HepG2 (cell line): Measurements from ENCODE around the gene RPS6KL1. TPM values are rescaled to one million over a fixed set of nuclear protein-coding genes. Genes with fewer than 3 reads are reported as not detected.

Experiments
- BRCA1 ChIP-seq: sonication (generic); formaldehyde crosslinking; IDR thresholded peaks from 2 replicates; pipeline ENCODE4 v1.4.0; 2020; ENCODE audit warnings: missing genetic modification reagents
- DNMT1 ChIP-seq: sonication (generic); formaldehyde crosslinking; IDR thresholded peaks from 2 replicates; pipeline ENCODE4 v1.5.1; 2020; ENCODE audit warnings: mild to moderate bottlenecking, missing genetic modification reagents
- HDAC2 ChIP-seq: sonication (generic); formaldehyde crosslinking; IDR thresholded peaks from 2 replicates; pipeline ENCODE4 v1.4.0; 2020; ENCODE audit warnings: missing genetic modification reagents
- JARID2 ChIP-seq: sonication (generic); formaldehyde crosslinking; IDR thresholded peaks from 2 replicates; pipeline ENCODE4 v1.8.1; 2023; ENCODE audit warnings: missing genetic modification reagents, inconsistent platforms; ENCODE audit not compliant: insufficient replicate concordance
- KDM5B ChIP-seq: sonication (generic); formaldehyde crosslinking; IDR thresholded peaks from 2 replicates; pipeline ENCODE4 v1.4.0; 2020; ENCODE audit warnings: missing genetic modification reagents, mild to moderate bottlenecking, borderline replicate concordance
- NFYB ChIP-seq: sonication (generic); formaldehyde crosslinking; IDR thresholded peaks from 2 replicates; pipeline ENCODE4 v1.4.0; 2020; ENCODE audit warnings: missing genetic modification reagents
- SMARCC2 ChIP-seq: fragments of 450-650 bp; IDR thresholded peaks from 2 replicates; pipeline ENCODE4 v1.6.1; 2017; ENCODE audit warnings: antibody characterized with exemption, mild to moderate bottlenecking
- SOX13 ChIP-seq, 3 experiments: fragments of 450-650 bp in 1 of 3; sonication (generic) in 1 of 3; formaldehyde crosslinking in 1 of 3; IDR thresholded peaks in 2 of 3; conservative IDR thresholded peaks in 1 of 3; 2 replicates each; pipeline versions ENCODE4 v1.5.0 to v1.6.1; 2016 to 2020; ENCODE audit warnings: antibody characterized with exemption in 1 of 3, mild to moderate bottlenecking in 1 of 3, missing compliant biosample characterization in 1 of 3, missing genetic modification reagents in 1 of 3, moderate library complexity in 1 of 3
- STAT5B ChIP-seq: sonication (generic); formaldehyde crosslinking; IDR thresholded peaks from 2 replicates; pipeline ENCODE4 v1.4.0; 2020; ENCODE audit warnings: missing genetic modification reagents
- TBX3 ChIP-seq: fragments of 450-650 bp; IDR thresholded peaks from 2 replicates; pipeline ENCODE4 v1.6.1; 2017; ENCODE audit warnings: antibody characterized with exemption, mild to moderate bottlenecking, inconsistent platforms, borderline replicate concordance
- TGIF2 ChIP-seq: IDR thresholded peaks from 2 replicates; pipeline ENCODE4 v1.6.1; 2016; ENCODE audit warnings: control low read depth, missing compliant biosample characterization
- XRCC5 ChIP-seq: fragments of 200-400 bp; formaldehyde crosslinking; optimal IDR thresholded peaks from 2 replicates; pipeline ENCODE3; 2017; ENCODE audit warnings: mild to moderate bottlenecking, low read length
- ZBTB7B ChIP-seq: sonication (generic); formaldehyde crosslinking; IDR thresholded peaks from 2 replicates; pipeline ENCODE4 v1.4.0; 2020; ENCODE audit warnings: missing genetic modification reagents
- ZMAT5 ChIP-seq: sonication (generic); formaldehyde crosslinking; IDR thresholded peaks from 2 replicates; pipeline ENCODE4 v1.5.0; 2020; ENCODE audit warnings: mild to moderate bottlenecking, low read depth, missing genetic modification reagents, borderline replicate concordance
- ZNF205 ChIP-seq: IDR thresholded peaks from 2 replicates; pipeline ENCODE4 v1.6.1; 2018; ENCODE audit warnings: missing biosample characterization, missing genetic modification reagents
- ZNF230 ChIP-seq: sonication (generic); formaldehyde crosslinking; IDR thresholded peaks from 2 replicates; pipeline ENCODE4 v1.4.0; 2020; ENCODE audit warnings: mild to moderate bottlenecking, missing genetic modification reagents
- ZNF296 ChIP-seq: sonication (generic); formaldehyde crosslinking; conservative IDR thresholded peaks from 2 replicates; pipeline ENCODE4 v1.5.0; 2020; ENCODE audit warnings: mild to moderate bottlenecking, missing genetic modification reagents
- ZNF33B ChIP-seq: sonication (generic); formaldehyde crosslinking; IDR thresholded peaks from 2 replicates; pipeline ENCODE4 v1.5.1; 2020; ENCODE audit warnings: mild to moderate bottlenecking, missing genetic modification reagents
- ZNF451 ChIP-seq: sonication (generic); formaldehyde crosslinking; IDR thresholded peaks from 2 replicates; pipeline ENCODE4 v1.5.0; 2020; ENCODE audit warnings: mild to moderate bottlenecking, missing genetic modification reagents
- ZNF468 ChIP-seq: sonication (generic); formaldehyde crosslinking; IDR thresholded peaks from 2 replicates; pipeline ENCODE4 v1.8.0; 2022; ENCODE audit warnings: mild to moderate bottlenecking, moderate library complexity, missing genetic modification reagents
- ZNF589 ChIP-seq: sonication (generic); formaldehyde crosslinking; conservative IDR thresholded peaks from 2 replicates; pipeline ENCODE4 v1.8.0; 2022; ENCODE audit warnings: mild to moderate bottlenecking, moderate library complexity, missing genetic modification reagents
- ZNF777 ChIP-seq: sonication (generic); formaldehyde crosslinking; IDR thresholded peaks from 2 replicates; pipeline ENCODE4 v1.4.0; 2020; ENCODE audit warnings: missing genetic modification reagents
- ZNF878 ChIP-seq: sonication (generic); formaldehyde crosslinking; IDR thresholded peaks from 2 replicates; pipeline ENCODE4 v1.8.1; 2023; ENCODE audit warnings: mild to moderate bottlenecking, missing genetic modification reagents, moderate library complexity
- ZSCAN22 ChIP-seq: sonication (generic); formaldehyde crosslinking; IDR thresholded peaks from 2 replicates; pipeline ENCODE4 v1.4.0; 2020; ENCODE audit warnings: mild to moderate bottlenecking, missing genetic modification reagents
- polyA plus RNA-seq, 8 experiments: library from polyadenylated mRNA; depleted of rRNA in 3 of 8; stranded (reverse) in 7 of 8; unstranded in 1 of 8; fragments of >200 nt; fragmentation: Illumina TruSeq in 4 of 8; extraction: Trizol in 4 of 8; gene quantifications; 2 replicates each; pipeline versions ENCODE4 v1.2.1 to v1.2.3, GENCODE V29; 2011 to 2016; ENCODE audit warnings: low read depth in 4 of 8, missing spikeins in 1 of 8, mixed read lengths in 1 of 8; ENCODE audit not compliant: insufficient read depth in 1 of 8
- total RNA-seq, 5 experiments: library from RNA; depleted of rRNA; stranded (reverse); fragments of >200 nt; fragmentation: Illumina TruSeq; extraction: Trizol; gene quantifications; 2 replicates each; pipeline ENCODE4 v1.2.3, GENCODE V29; 2016; ENCODE audit warnings: low read depth in 1 of 5
- TF ChIP-seq, protein P1 (sequence below): IDR thresholded peaks from 2 replicates; pipeline ENCODE4 v1.6.1; 2016; ENCODE audit warnings: low read depth, missing genetic modification reagents, missing compliant biosample characterization

The RPS6KL1 gene
- total and polyA plus RNA-seq, 2 of the 13 experiments (the other 11 are each of a cell fraction or from before 2014, with no cell fraction given) = 6.5 to 11.5 TPM

DNA sequence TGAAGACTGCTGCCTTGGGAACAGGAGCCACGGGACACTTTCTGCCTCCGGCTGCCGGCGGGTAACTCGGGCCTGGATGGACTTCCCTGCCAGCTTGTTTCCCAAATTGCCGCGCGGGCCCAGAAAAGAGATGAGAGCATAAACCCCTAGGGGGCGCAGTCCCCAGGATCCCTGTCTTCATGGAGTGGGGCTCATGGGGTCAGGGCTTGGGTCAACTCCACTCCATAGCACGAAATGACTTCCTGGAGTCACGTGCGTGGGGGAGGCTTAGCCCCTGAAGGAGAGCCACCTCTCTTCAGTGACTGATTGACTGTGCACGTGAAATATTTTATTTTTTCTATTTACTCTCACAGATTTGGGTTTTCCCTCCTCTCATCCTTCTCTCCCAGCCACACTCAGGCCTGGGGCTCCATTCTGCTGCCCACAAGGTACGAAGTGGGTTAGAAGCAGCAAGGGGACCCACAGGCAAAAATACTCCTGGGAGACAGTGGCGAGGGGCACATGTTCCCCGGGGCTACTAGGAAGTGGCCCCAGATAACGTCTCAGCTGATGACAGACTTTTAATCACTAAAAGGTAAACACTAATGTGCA lies 22.3 kb upstream of the RPS6KL1 start (continued):
- TF ChIP-seq ZBTB7B (CRISPR knock-in tag) = peak; percentile 65; the same call in 1 of the 2 replicates
- no peak for TF ChIP-seq DNMT1 (CRISPR knock-in tag)
- no peak for TF ChIP-seq ZMAT5
- TF ChIP-seq ZNF33B (CRISPR knock-in tag) = no peak
- TF ChIP-seq ZNF205 (CRISPR knock-in tag) = no peak
- peak; percentile 60; the same call in 1 of the 2 replicates for TF ChIP-seq ZNF230 (CRISPR knock-in tag)
- no peak for TF ChIP-seq ZNF451 (CRISPR knock-in tag)
- no peak for TF ChIP-seq ZSCAN22 (CRISPR knock-in tag)
- no peak for TF ChIP-seq HDAC2 (CRISPR knock-in tag)
- TF ChIP-seq XRCC5 = peak; percentile 26
- no peak for TF ChIP-seq ZNF468
- no peak for TF ChIP-seq KDM5B (CRISPR knock-in tag)
- TF ChIP-seq NFYB = no peak
- no peak for TF ChIP-seq SMARCC2
- TF ChIP-seq STAT5B (CRISPR knock-in tag) = no peak
- TF ChIP-seq ZNF777 = no peak
- TF ChIP-seq TBX3 = no peak
- TF ChIP-seq, protein P1, sequence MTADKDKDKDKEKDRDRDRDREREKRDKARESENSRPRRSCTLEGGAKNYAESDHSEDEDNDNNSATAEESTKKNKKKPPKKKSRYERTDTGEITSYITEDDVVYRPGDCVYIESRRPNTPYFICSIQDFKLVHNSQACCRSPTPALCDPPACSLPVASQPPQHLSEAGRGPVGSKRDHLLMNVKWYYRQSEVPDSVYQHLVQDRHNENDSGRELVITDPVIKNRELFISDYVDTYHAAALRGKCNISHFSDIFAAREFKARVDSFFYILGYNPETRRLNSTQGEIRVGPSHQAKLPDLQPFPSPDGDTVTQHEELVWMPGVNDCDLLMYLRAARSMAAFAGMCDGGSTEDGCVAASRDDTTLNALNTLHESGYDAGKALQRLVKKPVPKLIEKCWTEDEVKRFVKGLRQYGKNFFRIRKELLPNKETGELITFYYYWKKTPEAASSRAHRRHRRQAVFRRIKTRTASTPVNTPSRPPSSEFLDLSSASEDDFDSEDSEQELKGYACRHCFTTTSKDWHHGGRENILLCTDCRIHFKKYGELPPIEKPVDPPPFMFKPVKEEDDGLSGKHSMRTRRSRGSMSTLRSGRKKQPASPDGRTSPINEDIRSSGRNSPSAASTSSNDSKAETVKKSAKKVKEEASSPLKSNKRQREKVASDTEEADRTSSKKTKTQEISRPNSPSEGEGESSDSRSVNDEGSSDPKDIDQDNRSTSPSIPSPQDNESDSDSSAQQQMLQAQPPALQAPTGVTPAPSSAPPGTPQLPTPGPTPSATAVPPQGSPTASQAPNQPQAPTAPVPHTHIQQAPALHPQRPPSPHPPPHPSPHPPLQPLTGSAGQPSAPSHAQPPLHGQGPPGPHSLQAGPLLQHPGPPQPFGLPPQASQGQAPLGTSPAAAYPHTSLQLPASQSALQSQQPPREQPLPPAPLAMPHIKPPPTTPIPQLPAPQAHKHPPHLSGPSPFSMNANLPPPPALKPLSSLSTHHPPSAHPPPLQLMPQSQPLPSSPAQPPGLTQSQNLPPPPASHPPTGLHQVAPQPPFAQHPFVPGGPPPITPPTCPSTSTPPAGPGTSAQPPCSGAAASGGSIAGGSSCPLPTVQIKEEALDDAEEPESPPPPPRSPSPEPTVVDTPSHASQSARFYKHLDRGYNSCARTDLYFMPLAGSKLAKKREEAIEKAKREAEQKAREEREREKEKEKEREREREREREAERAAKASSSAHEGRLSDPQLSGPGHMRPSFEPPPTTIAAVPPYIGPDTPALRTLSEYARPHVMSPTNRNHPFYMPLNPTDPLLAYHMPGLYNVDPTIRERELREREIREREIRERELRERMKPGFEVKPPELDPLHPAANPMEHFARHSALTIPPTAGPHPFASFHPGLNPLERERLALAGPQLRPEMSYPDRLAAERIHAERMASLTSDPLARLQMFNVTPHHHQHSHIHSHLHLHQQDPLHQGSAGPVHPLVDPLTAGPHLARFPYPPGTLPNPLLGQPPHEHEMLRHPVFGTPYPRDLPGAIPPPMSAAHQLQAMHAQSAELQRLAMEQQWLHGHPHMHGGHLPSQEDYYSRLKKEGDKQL (CRISPR knock-in tag) = no peak; the same call in 1 of the 2 replicates
- no peak for TF ChIP-seq SOX13 (IDR thresholded peaks at IDR 0.05)
- no peak for TF ChIP-seq SOX13 (CRISPR knock-in tag; conservative IDR thresholded peaks at IDR 0.05 in 1 of 2, IDR thresholded peaks at IDR 0.05 in 1 of 2)
- no peak for TF ChIP-seq TGIF2
- TF ChIP-seq BRCA1 (CRISPR knock-in tag) = no peak
- no peak for TF ChIP-seq ZNF296 (CRISPR knock-in tag)
- TF ChIP-seq ZNF589 (CRISPR knock-in tag) = no peak
- TF ChIP-seq JARID2 = no peak
- no peak for TF ChIP-seq ZNF878 (CRISPR knock-in tag)
